Muscle of back (tissue), 11 donors: Measurements from ENCODE around the gene C8G. TPM values are rescaled to one million over a fixed set of nuclear protein-coding genes. Genes with fewer than 3 reads are reported as not detected.

Source experiments
- DNase-seq, 3 donors: peaks; one replicate each; pipeline versions ENCODE4 v3.0.0 to v3.0.0-alpha.2; 2013
- polyA plus RNA-seq, 10 donors: library from polyadenylated mRNA; unstranded; fragments of 120-200 nt; gene quantifications; one replicate each; pipeline ENCODE4 v1.2.1, GENCODE V29; 2013; ENCODE audit not compliant: insufficient read length in 10 of 10

The C8G gene
- polyA plus RNA-seq, 10 donors: 0.29 to 1.0 (median 0.51) TPM; not detected in 1

DNA sequence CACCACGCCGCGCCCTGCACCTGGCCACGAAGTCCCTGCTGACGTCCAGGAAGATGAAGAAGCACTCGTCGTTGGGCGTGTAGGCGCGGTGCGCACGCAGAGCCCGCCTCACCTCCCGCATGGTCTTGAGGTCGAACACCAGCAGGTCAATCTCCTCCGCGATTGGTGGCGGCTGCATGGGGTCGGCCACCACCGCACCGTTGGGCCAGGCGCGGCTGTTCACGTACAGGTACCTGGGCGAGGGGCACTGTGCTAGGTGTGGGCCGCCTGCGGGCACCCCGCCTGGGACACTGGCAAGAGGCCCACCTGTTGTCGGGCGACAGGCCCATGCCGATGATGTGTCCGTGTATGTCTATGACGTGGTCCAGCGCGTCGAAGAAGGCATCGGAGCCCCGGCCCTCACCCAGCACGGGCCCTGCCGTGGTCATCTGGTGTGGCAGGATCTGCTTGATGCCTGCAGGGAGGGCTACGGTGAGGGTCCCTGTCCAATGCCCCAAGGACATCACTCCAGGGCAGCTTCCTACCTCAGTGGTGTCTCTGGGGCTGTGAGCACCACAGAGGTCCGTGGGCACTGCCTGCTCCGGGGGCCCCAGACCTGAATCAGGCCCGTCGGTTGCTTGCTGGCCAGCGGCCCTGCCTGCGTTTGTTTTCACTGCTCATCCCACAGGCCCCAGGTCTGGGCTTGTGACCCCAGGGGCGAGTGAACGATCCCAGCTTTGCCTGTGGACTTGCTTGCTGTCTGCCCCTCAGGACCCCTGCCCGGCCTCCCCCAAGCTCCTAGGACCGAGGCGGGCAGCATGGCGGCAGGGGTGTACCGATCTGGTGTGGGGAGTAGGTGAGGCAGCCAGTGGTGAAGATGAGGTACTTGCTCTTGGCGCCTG is 3.6 kb upstream of the C8G start:
- DNase-seq: no peak

DNA sequence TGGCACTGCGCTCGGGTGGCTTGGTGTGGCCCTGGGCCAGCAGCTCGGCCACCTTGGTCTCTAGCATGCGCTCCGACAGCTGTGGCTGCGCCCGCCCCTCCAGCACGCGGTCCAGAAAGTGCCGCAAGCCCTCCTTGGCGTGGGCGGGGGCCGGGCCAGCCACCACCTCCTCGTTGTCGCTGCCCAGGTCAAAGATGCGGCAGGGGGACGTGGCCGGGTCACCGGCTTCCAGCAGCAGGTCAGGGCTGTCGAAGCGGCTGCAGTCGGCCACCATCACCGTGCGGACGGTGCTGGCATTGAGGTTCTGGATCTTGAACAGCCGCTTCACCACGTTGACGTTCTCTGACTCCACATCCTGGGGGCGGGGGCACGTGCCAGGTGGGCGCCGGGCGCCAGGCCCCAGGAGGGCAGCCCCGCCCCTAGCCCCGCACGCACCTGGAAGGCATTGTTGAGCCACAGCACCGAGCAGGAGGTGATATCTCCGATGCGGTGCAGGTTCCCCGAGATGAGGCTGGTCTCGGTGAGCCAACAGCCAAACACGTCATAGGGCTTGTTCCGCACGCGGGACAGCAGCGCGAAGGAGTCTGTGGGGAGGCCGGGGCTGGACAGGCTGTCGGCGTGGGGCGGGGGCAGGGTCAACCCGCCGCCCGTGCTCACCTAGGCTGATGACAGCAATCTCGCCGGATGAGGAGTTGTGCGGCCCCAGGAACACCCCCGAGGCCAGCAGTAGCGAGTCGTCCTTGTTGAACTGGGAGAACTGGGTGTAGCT is 2.7 kb upstream of the C8G start:
- peak in 1 of 3 donors; percentile 6 for DNase-seq

DNA sequence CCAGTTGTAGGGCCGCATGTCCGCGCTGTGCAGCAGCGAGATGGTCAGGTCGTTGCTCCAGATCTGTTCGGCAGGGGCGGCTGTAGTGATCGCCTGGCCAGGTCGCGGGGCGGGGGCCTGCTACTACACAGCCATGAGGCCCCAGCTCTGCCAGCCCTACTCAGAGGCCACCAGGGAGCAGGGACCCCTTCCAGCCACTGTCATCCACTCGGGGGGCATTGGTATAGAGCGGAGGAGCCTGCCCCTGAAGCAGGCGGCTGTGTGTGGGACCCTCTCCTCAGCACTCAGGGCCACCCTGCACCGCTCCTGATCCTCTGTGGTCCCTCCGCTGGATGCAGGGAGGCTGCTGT is 2.2 kb upstream of the C8G start:
- DNase-seq: peak in 1 of 3 donors; percentile 5

GRCh38 chr9:136943291-136944211 is 1.5 kb upstream of the C8G start:
- peak in 1 of 3 donors; percentile 7 for DNase-seq

GRCh38 chr9:136944212-136944518 is 878 bp upstream of the C8G start:
- no peak for DNase-seq

DNA sequence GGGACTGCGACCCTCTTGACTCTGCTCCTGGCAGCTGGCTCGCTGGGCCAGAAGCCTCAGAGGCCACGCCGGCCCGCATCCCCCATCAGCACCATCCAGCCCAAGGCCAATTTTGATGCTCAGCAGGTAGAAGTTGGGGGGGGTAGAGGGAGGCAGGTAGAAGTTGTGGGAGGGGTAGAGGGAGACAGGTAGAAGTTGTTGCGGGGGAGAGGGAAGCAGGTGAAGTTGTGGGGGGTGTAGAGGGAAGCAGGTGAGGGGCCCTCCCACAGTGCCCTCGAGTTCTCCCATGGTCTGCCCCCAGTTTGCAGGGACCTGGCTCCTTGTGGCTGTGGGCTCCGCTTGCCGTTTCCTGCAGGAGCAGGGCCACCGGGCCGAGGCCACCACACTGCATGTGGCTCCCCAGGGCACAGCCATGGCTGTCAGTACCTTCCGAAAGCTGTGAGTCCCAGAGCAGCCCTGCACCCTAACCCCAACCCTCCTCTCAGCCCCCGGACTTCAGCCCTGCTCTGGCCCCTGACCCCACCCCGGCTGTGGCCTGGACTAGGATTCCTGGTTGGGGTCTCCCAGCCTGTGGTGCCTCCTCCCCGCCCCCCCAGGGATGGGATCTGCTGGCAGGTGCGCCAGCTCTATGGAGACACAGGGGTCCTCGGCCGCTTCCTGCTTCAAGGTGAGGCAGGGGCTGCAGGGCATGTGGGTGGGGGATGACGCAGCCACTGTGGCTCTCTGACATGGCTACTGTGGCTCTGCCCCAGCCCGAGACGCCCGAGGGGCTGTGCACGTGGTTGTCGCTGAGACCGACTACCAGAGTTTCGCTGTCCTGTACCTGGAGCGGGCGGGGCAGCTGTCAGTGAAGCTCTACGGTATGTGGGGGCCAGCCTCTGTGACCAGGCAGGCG is 537 bp downstream of the C8G start:
- DNase-seq: no peak

GRCh38 chr9:136946228-136947027 is 1.4 kb downstream of the C8G start:
- DNase-seq: peak in 1 of 3 donors; percentile 30

- DNase-seq: peak in 1 of 3 donors; percentile 51
These were observed 2.2 kb downstream of the C8G start for GRCh38 chr9:136947028-136947891.

GRCh38 chr9:136947955-136948510 is 3.0 kb downstream of the C8G start:
- peak in 1 of 3 donors; percentile 68 for DNase-seq

DNA sequence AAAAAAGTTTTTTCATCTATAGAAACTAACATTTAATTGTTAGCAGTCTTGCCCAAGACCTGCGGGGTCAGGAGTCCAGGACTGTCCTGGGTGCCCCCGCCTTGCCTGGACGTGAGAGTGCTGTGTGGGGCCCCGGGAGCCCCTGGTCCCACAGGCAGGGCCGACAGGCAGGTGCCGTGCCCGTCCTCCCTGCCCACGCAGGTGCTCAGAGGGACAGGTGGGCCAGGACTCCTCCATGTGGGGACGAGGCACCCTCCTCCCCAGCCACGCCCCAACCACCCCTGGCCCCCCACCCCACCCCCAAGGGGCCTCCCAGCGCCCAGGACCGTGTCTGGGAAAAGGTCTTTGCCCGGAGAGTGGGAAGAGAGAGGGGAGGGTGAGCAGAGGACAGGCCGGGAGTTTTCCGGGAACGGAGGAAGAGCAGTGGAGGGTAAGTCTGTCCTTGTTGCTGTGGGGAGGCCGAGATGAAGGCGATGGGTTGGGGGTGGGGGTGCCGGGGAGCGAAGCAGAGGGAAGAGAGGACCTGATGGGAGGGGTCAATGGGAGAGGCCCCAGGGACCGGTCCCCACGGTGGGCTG is 4.3 kb downstream of the C8G start:
- DNase-seq: no peak

DNA sequence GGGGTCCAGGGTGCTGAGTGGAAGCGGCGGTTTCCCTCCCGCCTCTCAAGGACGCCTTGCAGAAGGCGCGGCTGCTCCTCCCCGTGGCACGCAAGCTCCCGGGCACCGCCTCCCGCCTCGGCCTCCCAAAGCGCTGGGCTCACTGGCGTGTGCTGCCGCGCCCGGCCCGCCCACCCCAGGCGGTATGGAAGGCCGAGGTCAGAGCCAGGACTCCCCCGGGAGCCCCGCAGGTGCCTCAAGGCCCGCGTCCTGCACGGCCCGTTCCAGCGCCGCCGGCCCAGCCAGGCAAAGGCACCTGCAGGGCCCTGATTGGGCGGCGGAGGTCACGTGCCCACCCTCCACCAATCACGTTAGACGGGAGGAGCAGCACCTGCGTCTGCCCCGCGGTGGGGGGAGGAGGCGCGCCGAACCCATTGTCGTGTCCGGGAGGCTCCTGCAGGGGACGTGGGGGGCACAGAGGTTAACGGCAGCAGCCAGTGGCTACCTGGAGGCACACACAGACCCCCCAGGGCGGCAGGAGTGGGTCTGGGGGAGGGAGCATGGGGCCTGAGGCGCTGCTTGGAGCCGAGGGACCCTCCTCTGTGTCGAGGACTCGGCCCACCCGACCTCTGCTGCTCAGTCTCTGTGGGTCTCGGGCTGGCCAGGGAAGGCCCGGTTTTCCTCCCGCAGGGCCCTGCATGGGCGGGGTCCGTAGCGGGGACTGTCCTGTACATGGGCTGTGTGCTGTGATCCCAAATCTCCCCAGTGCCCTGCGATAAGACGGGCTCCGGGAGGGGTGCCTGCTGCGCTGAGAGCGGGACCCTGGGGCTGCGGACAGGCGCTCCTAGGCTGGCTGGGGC is 5.0 kb downstream of the C8G start:
- peak; percentile 85 to 95 (median 85) for DNase-seq

DNA sequence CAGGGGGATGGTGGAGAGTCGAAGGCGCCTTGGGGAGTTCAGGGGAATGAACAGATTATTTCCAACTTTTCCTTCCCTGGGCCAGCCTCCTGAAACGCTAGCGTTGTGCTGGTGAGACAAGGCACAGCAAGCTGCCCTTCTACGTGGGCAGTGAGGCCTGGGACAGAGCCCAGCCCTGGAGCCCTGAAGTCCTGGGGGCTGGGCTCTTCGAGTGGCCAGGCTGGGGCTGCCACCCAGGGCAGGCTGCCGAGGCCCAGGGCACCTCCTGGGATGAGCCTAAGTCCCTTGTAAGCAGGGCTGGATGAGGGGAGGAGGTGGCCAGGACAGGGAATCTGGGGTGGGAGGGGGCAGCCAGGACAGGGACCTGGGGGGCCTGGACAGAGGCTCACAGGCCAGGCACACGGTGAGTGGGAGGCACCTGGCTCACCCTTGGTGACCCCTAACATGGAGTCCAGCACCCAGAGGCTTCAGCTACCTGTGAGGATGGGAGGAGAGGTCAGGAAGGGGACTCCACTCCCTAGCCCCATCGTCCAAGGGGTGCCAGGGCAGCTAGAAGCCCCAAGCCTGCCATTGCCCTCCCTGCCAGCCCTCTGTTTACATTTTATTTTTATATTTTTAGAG is 5.7 kb downstream of the C8G start:
- no peak for DNase-seq

DNA sequence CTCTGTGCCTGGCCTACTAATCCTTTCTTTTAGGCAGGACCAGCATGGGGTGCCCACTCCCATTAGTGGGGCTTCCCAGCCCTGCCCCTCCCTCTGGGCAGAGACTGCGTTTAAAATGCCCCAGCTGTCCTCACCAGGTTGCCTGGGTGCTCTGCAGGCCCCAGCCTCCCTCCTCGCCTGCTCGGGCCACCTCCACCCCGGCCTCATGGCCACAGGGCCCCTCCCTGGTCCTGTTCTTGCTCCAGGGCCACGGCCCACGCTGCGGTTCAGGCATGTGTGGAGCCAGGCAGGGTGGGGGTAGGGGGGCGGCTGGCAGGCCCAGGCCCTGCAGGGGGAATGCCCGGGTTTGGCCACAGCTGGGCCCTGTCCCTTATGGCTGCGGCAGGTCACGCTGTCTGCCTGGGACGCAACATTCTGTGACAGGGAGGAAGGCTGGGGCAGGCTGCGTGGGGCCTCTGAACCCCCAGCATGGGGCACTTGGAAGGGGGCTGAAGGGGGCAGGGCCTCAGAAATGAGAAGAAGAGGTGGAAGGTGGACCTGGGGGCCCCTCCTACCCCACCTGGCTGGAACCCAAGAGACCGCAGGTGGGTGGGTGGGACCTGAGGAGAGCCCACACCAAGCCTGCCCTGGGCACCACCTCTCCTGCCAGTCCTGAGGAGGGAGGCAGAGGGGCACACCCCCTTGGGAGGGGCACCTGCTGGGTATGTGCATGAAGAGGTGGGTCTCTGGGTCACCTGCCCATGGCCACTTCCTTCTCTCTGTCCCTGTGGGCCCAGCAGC is 6.7 kb downstream of the C8G start, which contains the start of gene LCN12:
TSS of gene LCN12 (plus strand) at position 733 of the 780 bp plus-strand sequence. CDS start 55 bp downstream, outside the sequence.
- DNase-seq: no peak

GRCh38 chr9:136952321-136952850 is 7.3 kb downstream of the C8G start:
- DNase-seq: no peak
